GM23338 (cell line): Measurements from ENCODE around the gene BCOR. TPM values are rescaled to one million over a fixed set of nuclear protein-coding genes. Genes with fewer than 3 reads are reported as not detected.

Experiments
- ATAC-seq: fragments of 200-7000 bp; cut with Tn5 transposase; 3 replicates; pipeline ENCODE4 v1.9.1; 2020
- DNase-seq: peaks from one replicate; pipeline ENCODE4 v3.0.0-alpha.2; 2015; ENCODE audit warnings: low spot score
- H2AFZ ChIP-seq: fragments of 200-600 bp; sonication (generic); 2 replicates; pipeline ENCODE4 v1.8.0; 2016; ENCODE audit warnings: antibody characterized with exemption, mild to moderate bottlenecking, moderate library complexity
- H3F3A ChIP-seq: fragments of 200-600 bp; sonication (generic); replicated peaks from 2 replicates; pipeline ENCODE4 v1.8.0; 2017; ENCODE audit warnings: antibody characterized with exemption, mixed run types, low read depth
- H3K27ac ChIP-seq: fragments of 200-600 bp; sonication (generic); 2 replicates; pipeline ENCODE4 v1.6.1; 2016; ENCODE audit warnings: low read depth
- H3K27me3 ChIP-seq: fragments of 200-600 bp; sonication (generic); 2 replicates; pipeline ENCODE4 v1.8.0; 2016; ENCODE audit warnings: mild to moderate bottlenecking, mixed run types, moderate library complexity; ENCODE audit not compliant: insufficient read depth
- H3K36me3 ChIP-seq: fragments of 200-600 bp; sonication (generic); 2 replicates; pipeline ENCODE4 v1.8.0; 2016; ENCODE audit warnings: mild to moderate bottlenecking; ENCODE audit not compliant: insufficient read depth
- H3K4me1 ChIP-seq: fragments of 200-600 bp; sonication (generic); 2 replicates; pipeline ENCODE4 v1.8.0; 2016; ENCODE audit warnings: mild to moderate bottlenecking, moderate library complexity; ENCODE audit not compliant: insufficient read depth
- H3K4me2 ChIP-seq: fragments of 200-600 bp; sonication (generic); 2 replicates; pipeline ENCODE4 v1.7.1; 2017; ENCODE audit warnings: mixed run types
- H3K4me3 ChIP-seq: fragments of 200-600 bp; sonication (generic); 2 replicates; pipeline ENCODE4 v1.6.1; 2016; ENCODE audit warnings: mixed run types
- H3K79me2 ChIP-seq: fragments of 200-600 bp; sonication (generic); replicated peaks from 2 replicates; pipeline ENCODE4 v1.8.0; 2017; ENCODE audit warnings: mild to moderate bottlenecking; ENCODE audit not compliant: insufficient read depth
- H3K9me2 ChIP-seq: fragments of 200-600 bp; sonication (generic); 2 replicates; pipeline ENCODE4 v1.8.0; 2017; ENCODE audit not compliant: insufficient read depth
- H4K20me1 ChIP-seq: fragments of 200-600 bp; sonication (generic); replicated peaks from 2 replicates; pipeline ENCODE4 v1.8.0; 2017; ENCODE audit warnings: mild to moderate bottlenecking; ENCODE audit not compliant: insufficient read depth
- H3K27ac Mint-ChIP-seq: 2 replicates; pipeline ENCODE4 v1.8.0; 2020; ENCODE audit warnings: inconsistent platforms, mild to moderate bottlenecking, moderate library complexity, mixed read lengths
- H3K27me3 Mint-ChIP-seq: 3 replicates; pipeline ENCODE4 v1.8.0; 2022; ENCODE audit warnings: low read depth, mild to moderate bottlenecking, moderate library complexity, mixed read lengths, inconsistent platforms; ENCODE audit not compliant: insufficient read depth, poor library complexity
- H3K36me3 Mint-ChIP-seq: 3 replicates; pipeline ENCODE4 v1.8.0; 2021; ENCODE audit warnings: low read depth, mild to moderate bottlenecking, inconsistent platforms, moderate library complexity, mixed read lengths
- H3K4me1 Mint-ChIP-seq: 3 replicates; pipeline ENCODE4 v1.8.0; 2020; ENCODE audit warnings: mild to moderate bottlenecking, inconsistent platforms, mixed read lengths
- H3K4me3 Mint-ChIP-seq: 3 replicates; pipeline ENCODE4 v1.8.0; 2021; ENCODE audit warnings: moderate library complexity, mild to moderate bottlenecking, inconsistent platforms, mixed read lengths
- H3K9me3 Mint-ChIP-seq: 3 replicates; pipeline ENCODE4 v1.8.0; 2020; ENCODE audit warnings: moderate library complexity, mild to moderate bottlenecking, inconsistent platforms, mixed read lengths
- CTCF ChIP-seq, 2 experiments: fragments of 200-600 bp in 1 of 2; sonication (generic) in 1 of 2; conservative IDR thresholded peaks; 2 replicates each; pipeline versions ENCODE4 v1.5.1 to v1.6.1; 2016 to 2017; ENCODE audit warnings: antibody characterized with exemption in 2 of 2, low read depth in 2 of 2, mild to moderate bottlenecking in 2 of 2, moderate library complexity in 1 of 2
- ETS1 ChIP-seq: IDR thresholded peaks from 2 replicates; pipeline ENCODE4 v1.6.1; 2016; ENCODE audit warnings: antibody characterized with exemption
- EZH2 ChIP-seq: fragments of 200-600 bp; sonication (generic); IDR thresholded peaks from one replicate; pipeline ENCODE4 v1.8.0; 2017; ENCODE audit warnings: antibody characterized with exemption, mild to moderate bottlenecking, low read depth; ENCODE audit not compliant: unreplicated experiment
- EZH2phosphoT487 ChIP-seq: fragments of 200-600 bp; sonication (generic); IDR thresholded peaks from one replicate; pipeline ENCODE4 v1.8.1; 2018; ENCODE audit warnings: antibody characterized with exemption; ENCODE audit not compliant: unreplicated experiment
- NANOG ChIP-seq: IDR thresholded peaks from 2 replicates; pipeline ENCODE4 v1.6.1; 2016; ENCODE audit warnings: antibody characterized with exemption, borderline replicate concordance
- REST ChIP-seq: IDR thresholded peaks from one replicate; pipeline ENCODE4 v1.6.1; 2018; ENCODE audit warnings: antibody characterized with exemption; ENCODE audit not compliant: unreplicated experiment
- ZNF114 ChIP-seq: fragments of 250-450 bp; sonication (Bioruptor Pico); IDR thresholded peaks from 2 replicates; pipeline ENCODE4 v1.5.0; 2020; ENCODE audit warnings: mild to moderate bottlenecking, moderate library complexity
- ZNF331 ChIP-seq: fragments of 250-450 bp; sonication (Bioruptor Pico); IDR thresholded peaks from 2 replicates; pipeline ENCODE4 v1.5.0; 2020; ENCODE audit warnings: low read depth, mild to moderate bottlenecking, moderate library complexity
- ZNF462 ChIP-seq: fragments of 250-450 bp; sonication (Bioruptor Pico); IDR thresholded peaks from 2 replicates; pipeline ENCODE4 v1.5.0; 2020; ENCODE audit warnings: mild to moderate bottlenecking, moderate library complexity
- polyA plus RNA-seq: library from polyadenylated mRNA; unstranded; fragments of >200 nt; fragmentation: Nextera tagmentation; extraction: Ambion mirVana; gene quantifications from 2 replicates; pipeline ENCODE4 v1.2.1, GENCODE V29; 2016
- total RNA-seq: library from RNA; depleted of rRNA; stranded (reverse); fragments of >200 nt; shearing (Covaris generic); gene quantifications from 2 replicates; pipeline ENCODE4 v1.2.3, GENCODE V29; 2014

BCOR gene
- total and polyA plus RNA-seq, 2 experiments from 2014 or later: 25.5 to 60.8 TPM

GRCh38 chrX:40132751-40133150 lies 35.0 kb upstream of the BCOR start (continued):
- TF ChIP-seq CTCF (conservative IDR thresholded peaks at IDR 0.05; ENCODE audit: low read depth in 2 of 2): no peak
- no peak for TF ChIP-seq REST
- TF ChIP-seq ZNF114 (CRISPR knock-in tag): no peak

- DNase-seq: no peak
- Histone ChIP-seq H3K79me2 (no peaks in the 10 kb centered on the region), H4K20me1 (no peaks in the 10 kb centered on the region), H3K27ac (no peak overlapping the region), H3K4me2 (no peak overlapping the region), H3K27me3 (no peaks in the 10 kb centered on the region), H3K9me2 (no peaks in the 10 kb centered on the region), H2AFZ (no peak overlapping the region), H3K4me3 (no peak overlapping the region), H3K36me3 (no peaks in the 10 kb centered on the region), H3K4me1 (no peaks in the 10 kb centered on the region), H3F3A (no peaks in the 10 kb centered on the region)
- no peak overlapping the region for H3K27ac Mint-ChIP-seq
- no peaks in the 10 kb centered on the region for H3K9me3 Mint-ChIP-seq
- peaks cover 4% of the 10 kb centered on the region; the same call in 1 of the 3 replicates for H3K4me1 Mint-ChIP-seq
- peaks cover 3% of the 10 kb centered on the region; the same call in 1 of the 3 replicates for H3K36me3 Mint-ChIP-seq
- H3K27me3 Mint-ChIP-seq: peaks cover 11% of the 10 kb centered on the region
- H3K4me3 Mint-ChIP-seq: no peak overlapping the region
- ATAC-seq: no peak
- TF ChIP-seq ZNF331 (CRISPR knock-in tag): no peak
- TF ChIP-seq EZH2: no peak
- TF ChIP-seq ZNF462: no peak
- TF ChIP-seq CTCF (conservative IDR thresholded peaks at IDR 0.05; ENCODE audit: low read depth in 2 of 2): no peak
- TF ChIP-seq NANOG: no peak
- no peak for TF ChIP-seq ETS1
- no peak for TF ChIP-seq EZH2phosphoT487
These were observed 34.0 kb upstream of the BCOR start for GRCh38 chrX:40131654-40132337.
